ENCODE results near the gene PPP2R2C. TPM values are rescaled to one million over a fixed set of nuclear protein-coding genes. Genes with fewer than 3 reads are reported as not detected.

PPP2R2C gene
- total RNA-seq, 1 experiment from 2014 or later: 8.1 TPM

- no CpG with 5 or more reads among the region's 13 CpGs for WGBS (ENCODE audit: extremely low coverage, insufficient read length, low lambda C conversion rate)
- Histone ChIP-seq H3K27ac (ENCODE audit: insufficient read length, low read depth, low read length) (no peak overlapping the region), H3K27me3 (ENCODE audit: insufficient read depth, low read length) (no peaks in the 10 kb centered on the region), H3K79me1 (ENCODE audit: insufficient read depth, low read depth, low read length, poor library complexity, severe bottlenecking) (no peaks in the 10 kb centered on the region), H3K79me2 (ENCODE audit: insufficient read depth, low read length) (no peaks in the 10 kb centered on the region), H2BK5ac (ENCODE audit: insufficient read length, low read length) (no peak overlapping the region), H4K20me1 (ENCODE audit: control insufficient read depth, insufficient read depth, insufficient read length) (no peaks in the 10 kb centered on the region), H3K56ac (ENCODE audit: insufficient read length, low read depth, low read length) (no peak overlapping the region), H2BK15ac (ENCODE audit: low read depth, low read length) (no peak overlapping the region), H3K18ac (ENCODE audit: insufficient read length, low read depth, low read length) (peak overlapping the region; percentile 81), H3K23ac (ENCODE audit: insufficient read length, low read depth, low read length) (no peak overlapping the region), H3K9ac (ENCODE audit: extremely low read depth, insufficient read length, low read length) (no peak overlapping the region), H2BK12ac (ENCODE audit: insufficient read length, low read depth, low read length) (no peak overlapping the region), H4K91ac (ENCODE audit: insufficient read length, low read depth, low read length) (no peak overlapping the region), H4K5ac (ENCODE audit: insufficient read length, low read depth, low read length) (no peak overlapping the region), H2BK20ac (ENCODE audit: low read depth, low read length, poor library complexity, severe bottlenecking) (no peak overlapping the region), H2AK5ac (ENCODE audit: insufficient read length, low read length) (no peak overlapping the region), H3K4ac (ENCODE audit: low read depth, low read length) (no peak overlapping the region), H2BK120ac (ENCODE audit: low read depth, low read length, poor library complexity, severe bottlenecking) (no peak overlapping the region), H3K14ac (ENCODE audit: insufficient read depth, low read length) (peak overlapping the region; percentile 62), H4K8ac (replicated peaks; ENCODE audit: insufficient read length, low read depth, low read length) (no peak overlapping the region), H3K9me3 (ENCODE audit: control insufficient read depth, low read depth, low read length) (no peaks in the 10 kb centered on the region), H3K4me2 (ENCODE audit: insufficient read depth, insufficient read length, low read length) (no peak overlapping the region), H3T11ph (ENCODE audit: low read length) (no peak overlapping the region), H3K4me1 (ENCODE audit: insufficient read depth, low read length) (no peaks in the 10 kb centered on the region), H2AFZ (ENCODE audit: low read length) (no peak overlapping the region), H3K23me2 (ENCODE audit: insufficient read length, low read depth, low read length, poor library complexity, severe bottlenecking) (no peaks in the 10 kb centered on the region)
- Mint-ChIP-seq H3K9me3 (peaks cover 0 to 3% of the 10 kb centered on the region in 2 experiments; a peak in 3 of 5 replicates), H3K27ac (no peak overlapping the region), H3K4me3 (0 out of 5 replicates have a peak overlapping the region, but pooled peaks of 1 of the 2 experiments have one; percentile 15), H3K36me3 (ENCODE audit: insufficient read depth in 1 of 3, low read depth in 3 of 3) (no peaks in the 10 kb centered on the region; a peak in 1 of 7 replicates), H3K4me1 (peaks cover 14 to 16% of the 10 kb centered on the region in 2 experiments), H3K27me3 (ENCODE audit: low read depth) (peaks cover 27% of the 10 kb centered on the region)
- DNase-seq: peak; percentile 27
- TF ChIP-seq CTCF (conservative IDR thresholded peaks at IDR 0.05): no peak
These were observed 20.6 kb upstream of the PPP2R2C start for GRCh38 chr4:6492861-6493657.

All from H9 (cell line).